GM12878 (cell line): Measurements from ENCODE around the gene COQ8B. TPM values are rescaled to one million over a fixed set of nuclear protein-coding genes. Genes with fewer than 3 reads are reported as not detected.

Experiments
- BMI1 ChIP-seq: fragments of 450-650 bp; IDR thresholded peaks from 2 replicates; pipeline ENCODE4 v1.6.1; 2016; ENCODE audit warnings: mild to moderate bottlenecking, moderate library complexity, borderline replicate concordance
- CBFB ChIP-seq: IDR thresholded peaks from 2 replicates; pipeline ENCODE4 v1.6.1; 2016; ENCODE audit warnings: antibody characterized with exemption, low read depth
- CREB1 ChIP-seq: IDR thresholded peaks from 2 replicates; pipeline ENCODE4 v1.6.1; 2012; ENCODE audit warnings: low read depth, mild to moderate bottlenecking, inconsistent platforms
- EED ChIP-seq: sonication (generic); IDR thresholded peaks from 2 replicates; pipeline ENCODE4 v1.6.1; 2016; ENCODE audit warnings: antibody characterized with exemption, low read depth
- EP300 ChIP-seq, 2 experiments: fragments of 150-350 bp in 1 of 2; IDR thresholded peaks; 2 replicates each; pipeline ENCODE4 v1.6.1; 2011 to 2012; ENCODE audit warnings: low read depth in 2 of 2, low read length in 2 of 2, borderline replicate concordance in 1 of 2, improper control_type of control experiment in 1 of 2, inconsistent platforms in 1 of 2; ENCODE audit not compliant: control insufficient read depth in 1 of 2
- HDAC6 ChIP-seq: fragments of 200-600 bp; sonication (generic); IDR thresholded peaks from one replicate; pipeline ENCODE4 v1.8.0; 2017; ENCODE audit warnings: antibody characterized with exemption; ENCODE audit not compliant: unreplicated experiment
- KDM1A ChIP-seq: fragments of 200-600 bp; sonication (generic); IDR thresholded peaks from 2 replicates; pipeline ENCODE4 v1.6.1; 2016; ENCODE audit warnings: borderline replicate concordance
- MTA2 ChIP-seq: fragments of 450-650 bp; IDR thresholded peaks from 2 replicates; pipeline ENCODE4 v1.6.1; 2016; ENCODE audit warnings: low read depth, mild to moderate bottlenecking, moderate library complexity
- MXI1 ChIP-seq: fragments of 150-350 bp; IDR thresholded peaks from 2 replicates; pipeline ENCODE4 v1.6.1; 2011; ENCODE audit warnings: low read depth, mild to moderate bottlenecking, inconsistent platforms, low read length, improper control_type of control experiment
- MYC ChIP-seq: IDR thresholded peaks from 2 replicates; pipeline ENCODE4 v1.6.1; 2011; ENCODE audit warnings: mild to moderate bottlenecking, low read length, moderate library complexity, inconsistent platforms; ENCODE audit not compliant: insufficient read depth, insufficient replicate concordance, insufficient read length, severe bottlenecking
- SIX5 ChIP-seq: IDR thresholded peaks from 2 replicates; pipeline ENCODE4 v1.6.1; 2011; ENCODE audit warnings: mild to moderate bottlenecking, low read depth, low read length, moderate library complexity; ENCODE audit not compliant: severe bottlenecking
- SMARCA5 ChIP-seq: fragments of 450-650 bp; IDR thresholded peaks from 2 replicates; pipeline ENCODE4 v1.6.1; 2017; ENCODE audit warnings: mild to moderate bottlenecking
- SUPT20H ChIP-seq: IDR thresholded peaks from 2 replicates; pipeline ENCODE4 v1.6.1; 2011; ENCODE audit warnings: low read depth, mild to moderate bottlenecking, low read length, moderate library complexity, borderline replicate concordance; ENCODE audit not compliant: control insufficient read depth
- TAF1 ChIP-seq: IDR thresholded peaks from 2 replicates; pipeline ENCODE4 v1.6.1; 2011; ENCODE audit warnings: mild to moderate bottlenecking, low read depth, low read length, borderline replicate concordance
- ZNF384 ChIP-seq: IDR thresholded peaks from 2 replicates; pipeline ENCODE4 v1.6.1; 2012; ENCODE audit warnings: low read depth, mild to moderate bottlenecking, low read length, improper control_type of control experiment, borderline replicate concordance
- ZSCAN29 ChIP-seq: fragments of 450-650 bp; IDR thresholded peaks from 2 replicates; pipeline ENCODE4 v1.6.1; 2017; ENCODE audit warnings: mild to moderate bottlenecking, moderate library complexity
- polyA plus RNA-seq, 11 experiments: library from polyadenylated mRNA; depleted of rRNA in 4 of 11; unstranded in 6 of 11; stranded (reverse) in 5 of 11; fragments of >200 nt; fragmentation: Nextera tagmentation in 4 of 11; fragmentation: Illumina TruSeq in 1 of 11; extraction: Ambion mirVana in 4 of 11; extraction: Trizol in 1 of 11; gene quantifications; 1 replicate in 1 of 11; 2 replicates in 10 of 11; pipeline versions ENCODE4 v1.2.1 to v1.2.3, GENCODE V29; 2011 to 2016; ENCODE audit warnings: inconsistent platforms in 2 of 11, missing spikeins in 2 of 11, low read depth in 1 of 11
- total RNA-seq, 4 experiments: library from RNA; depleted of rRNA in 3 of 4; stranded (reverse); fragments of >200 nt in 3 of 4; fragmentation: Illumina TruSeq in 1 of 4; extraction: Trizol in 1 of 4; gene quantifications; 2 replicates each; pipeline versions ENCODE4 v1.2.1 to v1.2.3, GENCODE V29; 2013 to 2021
- TF ChIP-seq, protein P1 (sequence below): fragments of 450-650 bp; formaldehyde crosslinking; IDR thresholded peaks from 2 replicates; pipeline ENCODE4 v1.5.0; 2022; ENCODE audit warnings: mild to moderate bottlenecking, missing genetic modification characterization
- TF ChIP-seq, protein P2 (sequence below): fragments of 450-650 bp; IDR thresholded peaks from 2 replicates; pipeline ENCODE4 v1.6.1; 2017; ENCODE audit warnings: mild to moderate bottlenecking, moderate library complexity
- TF ChIP-seq, protein P3 (sequence below): fragments of 450-650 bp; IDR thresholded peaks from 2 replicates; pipeline ENCODE4 v1.6.1; 2017; ENCODE audit warnings: mild to moderate bottlenecking, low read depth, inconsistent platforms; ENCODE audit not compliant: poor library complexity, severe bottlenecking

COQ8B gene
- total and polyA plus RNA-seq, 10 of the 15 experiments (the other 5 are each of a cell fraction or from before 2014, with no cell fraction given) = 0.39 to 37.1 (median 16.8) TPM

DNA sequence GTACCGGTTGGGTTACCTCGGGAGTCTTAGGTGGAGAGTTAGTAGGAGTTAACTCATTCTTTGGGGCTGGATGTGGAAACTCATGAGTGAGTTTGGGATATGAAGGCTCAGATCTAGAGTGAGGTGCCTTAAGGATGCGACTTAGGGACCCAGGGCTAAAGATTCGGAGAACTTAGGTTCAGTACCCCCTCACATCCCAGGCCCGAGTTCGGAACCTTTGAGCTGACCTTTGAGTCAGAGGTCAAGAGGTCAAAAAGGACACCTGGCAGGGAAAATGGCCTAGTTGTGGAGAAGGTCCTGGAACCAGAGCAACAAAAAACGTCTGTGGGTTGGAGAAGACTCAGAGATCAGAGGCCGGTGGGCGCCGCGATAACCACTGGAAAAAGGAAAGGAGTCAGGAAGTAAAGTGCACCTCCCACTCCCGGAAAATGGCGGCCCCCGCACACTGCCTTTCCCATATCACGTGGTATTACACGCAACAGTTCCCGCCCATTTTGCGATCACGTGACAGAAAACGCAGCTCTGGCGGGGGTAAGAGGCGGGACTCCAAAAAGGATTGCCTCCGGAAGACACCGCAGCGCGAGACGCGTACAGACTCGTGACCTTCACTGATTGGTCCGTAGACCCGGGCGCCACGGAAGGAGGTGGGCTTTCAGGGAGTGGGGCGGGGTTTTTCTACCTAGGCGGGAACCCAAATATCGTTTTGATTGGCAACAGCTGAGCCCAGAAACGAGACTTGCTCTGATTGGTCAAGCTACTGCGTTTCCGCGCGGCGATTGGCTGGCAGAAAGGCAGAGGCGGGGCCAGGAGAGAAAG, 33.6 kb upstream of the COQ8B start, which contains the start of gene ACTMAP (continued):
- TF ChIP-seq, protein P1, sequence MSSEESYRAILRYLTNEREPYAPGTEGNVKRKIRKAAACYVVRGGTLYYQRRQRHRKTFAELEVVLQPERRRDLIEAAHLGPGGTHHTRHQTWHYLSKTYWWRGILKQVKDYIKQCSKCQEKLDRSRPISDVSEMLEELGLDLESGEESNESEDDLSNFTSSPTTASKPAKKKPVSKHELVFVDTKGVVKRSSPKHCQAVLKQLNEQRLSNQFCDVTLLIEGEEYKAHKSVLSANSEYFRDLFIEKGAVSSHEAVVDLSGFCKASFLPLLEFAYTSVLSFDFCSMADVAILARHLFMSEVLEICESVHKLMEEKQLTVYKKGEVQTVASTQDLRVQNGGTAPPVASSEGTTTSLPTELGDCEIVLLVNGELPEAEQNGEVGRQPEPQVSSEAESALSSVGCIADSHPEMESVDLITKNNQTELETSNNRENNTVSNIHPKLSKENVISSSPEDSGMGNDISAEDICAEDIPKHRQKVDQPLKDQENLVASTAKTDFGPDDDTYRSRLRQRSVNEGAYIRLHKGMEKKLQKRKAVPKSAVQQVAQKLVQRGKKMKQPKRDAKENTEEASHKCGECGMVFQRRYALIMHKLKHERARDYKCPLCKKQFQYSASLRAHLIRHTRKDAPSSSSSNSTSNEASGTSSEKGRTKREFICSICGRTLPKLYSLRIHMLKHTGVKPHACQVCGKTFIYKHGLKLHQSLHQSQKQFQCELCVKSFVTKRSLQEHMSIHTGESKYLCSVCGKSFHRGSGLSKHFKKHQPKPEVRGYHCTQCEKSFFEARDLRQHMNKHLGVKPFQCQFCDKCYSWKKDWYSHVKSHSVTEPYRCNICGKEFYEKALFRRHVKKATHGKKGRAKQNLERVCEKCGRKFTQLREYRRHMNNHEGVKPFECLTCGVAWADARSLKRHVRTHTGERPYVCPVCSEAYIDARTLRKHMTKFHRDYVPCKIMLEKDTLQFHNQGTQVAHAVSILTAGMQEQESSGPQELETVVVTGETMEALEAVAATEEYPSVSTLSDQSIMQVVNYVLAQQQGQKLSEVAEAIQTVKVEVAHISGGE (CRISPR knock-in tag) = peak; percentile 69; the same call in 1 of the 2 replicates
- TF ChIP-seq KDM1A (no peak), SIX5 (no peak), HDAC6 (no peak), CBFB (no peak), SUPT20H (no peak), MYC (no peak), BMI1 (no peak), MXI1 (peak; percentile 46; the same call in 1 of the 2 replicates), EED (peak; percentile 73), MTA2 (peak; percentile 88), SMARCA5 (0 out of 2 replicates have a peak, but pooled peaks have one; percentile 41), ZNF384 (no peak), CREB1 (peak; percentile 92), ZSCAN29 (no peak; the same call in 1 of the 2 replicates), TAF1 (peak; percentile 91), EP300 (IDR thresholded peaks at IDR 0.05; ENCODE audit: borderline replicate concordance in 1 of 2, control insufficient read depth in 1 of 2, low read depth in 2 of 2, low read length in 2 of 2) (peak in 1 of 2 experiments; percentile 55; a peak in 1 of 4 replicates)
- TF ChIP-seq, protein P2, sequence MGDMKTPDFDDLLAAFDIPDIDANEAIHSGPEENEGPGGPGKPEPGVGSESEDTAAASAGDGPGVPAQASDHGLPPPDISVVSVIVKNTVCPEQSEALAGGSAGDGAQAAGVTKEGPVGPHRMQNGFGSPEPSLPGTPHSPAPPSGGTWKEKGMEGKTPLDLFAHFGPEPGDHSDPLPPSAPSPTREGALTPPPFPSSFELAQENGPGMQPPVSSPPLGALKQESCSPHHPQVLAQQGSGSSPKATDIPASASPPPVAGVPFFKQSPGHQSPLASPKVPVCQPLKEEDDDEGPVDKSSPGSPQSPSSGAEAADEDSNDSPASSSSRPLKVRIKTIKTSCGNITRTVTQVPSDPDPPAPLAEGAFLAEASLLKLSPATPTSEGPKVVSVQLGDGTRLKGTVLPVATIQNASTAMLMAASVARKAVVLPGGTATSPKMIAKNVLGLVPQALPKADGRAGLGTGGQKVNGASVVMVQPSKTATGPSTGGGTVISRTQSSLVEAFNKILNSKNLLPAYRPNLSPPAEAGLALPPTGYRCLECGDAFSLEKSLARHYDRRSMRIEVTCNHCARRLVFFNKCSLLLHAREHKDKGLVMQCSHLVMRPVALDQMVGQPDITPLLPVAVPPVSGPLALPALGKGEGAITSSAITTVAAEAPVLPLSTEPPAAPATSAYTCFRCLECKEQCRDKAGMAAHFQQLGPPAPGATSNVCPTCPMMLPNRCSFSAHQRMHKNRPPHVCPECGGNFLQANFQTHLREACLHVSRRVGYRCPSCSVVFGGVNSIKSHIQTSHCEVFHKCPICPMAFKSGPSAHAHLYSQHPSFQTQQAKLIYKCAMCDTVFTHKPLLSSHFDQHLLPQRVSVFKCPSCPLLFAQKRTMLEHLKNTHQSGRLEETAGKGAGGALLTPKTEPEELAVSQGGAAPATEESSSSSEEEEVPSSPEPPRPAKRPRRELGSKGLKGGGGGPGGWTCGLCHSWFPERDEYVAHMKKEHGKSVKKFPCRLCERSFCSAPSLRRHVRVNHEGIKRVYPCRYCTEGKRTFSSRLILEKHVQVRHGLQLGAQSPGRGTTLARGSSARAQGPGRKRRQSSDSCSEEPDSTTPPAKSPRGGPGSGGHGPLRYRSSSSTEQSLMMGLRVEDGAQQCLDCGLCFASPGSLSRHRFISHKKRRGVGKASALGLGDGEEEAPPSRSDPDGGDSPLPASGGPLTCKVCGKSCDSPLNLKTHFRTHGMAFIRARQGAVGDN = peak; percentile 96
- TF ChIP-seq, protein P3, sequence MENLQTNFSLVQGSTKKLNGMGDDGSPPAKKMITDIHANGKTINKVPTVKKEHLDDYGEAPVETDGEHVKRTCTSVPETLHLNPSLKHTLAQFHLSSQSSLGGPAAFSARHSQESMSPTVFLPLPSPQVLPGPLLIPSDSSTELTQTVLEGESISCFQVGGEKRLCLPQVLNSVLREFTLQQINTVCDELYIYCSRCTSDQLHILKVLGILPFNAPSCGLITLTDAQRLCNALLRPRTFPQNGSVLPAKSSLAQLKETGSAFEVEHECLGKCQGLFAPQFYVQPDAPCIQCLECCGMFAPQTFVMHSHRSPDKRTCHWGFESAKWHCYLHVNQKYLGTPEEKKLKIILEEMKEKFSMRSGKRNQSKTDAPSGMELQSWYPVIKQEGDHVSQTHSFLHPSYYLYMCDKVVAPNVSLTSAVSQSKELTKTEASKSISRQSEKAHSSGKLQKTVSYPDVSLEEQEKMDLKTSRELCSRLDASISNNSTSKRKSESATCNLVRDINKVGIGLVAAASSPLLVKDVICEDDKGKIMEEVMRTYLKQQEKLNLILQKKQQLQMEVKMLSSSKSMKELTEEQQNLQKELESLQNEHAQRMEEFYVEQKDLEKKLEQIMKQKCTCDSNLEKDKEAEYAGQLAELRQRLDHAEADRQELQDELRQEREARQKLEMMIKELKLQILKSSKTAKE = peak; percentile 46
